RCC 7860 (cell line): ENCODE measurements around the gene BCL11B.

Experiments
- DNase-seq: peaks from one replicate; pipeline ENCODE4 v3.0.0-alpha.2; 2015; ENCODE audit warnings: low spot score
- FAIRE-seq: peaks from 2 replicates; lab custom pipeline; 2012; peaks lifted over from hg19 to GRCh38; lab: Jason Lieb, UNC

BCL11B gene

GRCh38 chr14:99143126-99143525 is 128.9 kb downstream of the BCL11B start:
- no peak for DNase-seq
- no peak for FAIRE-seq

DNA sequence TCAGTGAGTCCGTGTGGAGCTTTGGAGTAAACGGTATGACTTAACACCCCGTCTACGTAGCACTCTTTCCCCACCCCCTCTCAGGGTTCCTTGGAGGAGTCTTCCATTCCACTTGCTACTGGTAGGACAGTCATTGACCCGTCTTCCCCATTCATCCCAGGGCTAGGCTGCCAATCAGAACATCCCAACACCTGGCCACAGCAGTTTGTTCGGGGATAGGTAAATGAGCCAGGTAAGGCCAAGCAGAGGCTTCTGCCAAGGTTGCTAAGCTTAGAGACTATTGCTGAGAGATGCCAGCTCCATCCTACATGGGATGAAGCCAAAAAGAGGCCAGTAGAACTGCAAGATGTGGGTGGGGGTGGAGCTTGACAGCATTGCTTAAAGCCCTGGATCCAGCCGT is 130.8 kb downstream of the BCL11B start:
- no peak for DNase-seq
- no peak for FAIRE-seq

DNA sequence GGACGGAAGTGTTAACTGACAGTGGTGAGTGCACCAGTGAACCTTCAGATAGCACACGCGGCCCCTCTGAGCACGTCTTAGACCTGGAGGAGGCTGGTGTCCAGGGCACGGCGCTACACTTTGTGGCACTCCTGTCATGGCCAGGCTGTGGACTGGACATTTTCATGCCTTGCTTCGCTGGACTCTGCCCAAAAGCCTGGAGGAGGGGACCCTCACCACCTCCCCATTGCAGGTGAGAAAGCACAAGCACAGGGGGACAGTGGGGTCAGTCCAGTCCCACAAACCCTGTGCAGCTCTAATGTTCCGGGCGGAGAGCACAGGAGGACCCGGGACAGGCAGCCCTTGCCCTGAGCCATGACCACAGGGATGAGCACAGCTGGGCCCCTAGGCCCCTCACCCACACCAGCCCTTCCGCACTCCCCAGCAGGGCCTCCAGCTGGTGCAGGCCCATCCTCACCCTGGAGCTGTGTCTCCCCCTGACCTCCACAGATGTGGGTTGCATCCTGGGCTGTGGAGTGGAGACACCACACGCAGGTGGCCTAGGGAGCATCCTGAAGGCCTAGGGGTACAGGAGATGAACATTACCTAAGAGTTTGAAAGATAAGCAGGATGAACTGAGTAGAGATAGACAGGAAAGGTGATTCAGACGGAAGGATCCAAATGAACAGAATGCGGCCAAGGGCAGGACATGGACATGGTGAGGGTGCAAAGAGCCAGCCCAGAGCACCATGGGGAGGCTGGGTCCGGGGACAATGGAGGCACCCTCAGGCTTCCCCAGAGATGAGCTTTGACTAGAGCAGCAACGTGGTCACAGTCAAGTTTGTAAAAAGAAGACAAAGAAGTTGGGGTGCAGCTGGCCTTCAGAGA is 132.8 kb downstream of the BCL11B start:
- FAIRE-seq = no peak
- no peak for DNase-seq

GRCh38 chr14:99137913-99138571 is 134.0 kb downstream of the BCL11B start:
- FAIRE-seq (no peak), DNase-seq (no peak)

- FAIRE-seq (no peak), DNase-seq (no peak)
These were observed 134.8 kb downstream of the BCL11B start for GRCh38 chr14:99137001-99137700.

GRCh38 chr14:99136401-99136800 is 135.6 kb downstream of the BCL11B start:
- FAIRE-seq (no peak), DNase-seq (no peak)

DNA sequence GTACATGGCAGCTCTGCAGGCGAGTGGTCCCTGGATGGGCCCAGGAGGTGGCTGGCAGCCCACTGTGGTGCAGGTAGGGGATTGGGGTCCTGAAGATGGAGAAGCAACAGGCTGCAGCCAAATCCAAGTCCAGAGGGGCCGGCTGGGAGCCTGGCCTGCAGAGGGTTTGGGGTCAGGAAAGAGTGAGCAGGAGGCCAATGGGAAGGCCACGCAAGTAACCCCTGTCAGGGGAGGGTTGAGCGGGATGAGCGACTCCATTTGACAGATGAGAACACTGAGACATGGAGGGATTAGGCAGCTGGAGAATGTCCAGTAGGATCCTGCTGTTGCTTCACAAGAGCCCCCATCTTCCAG is 136.0 kb downstream of the BCL11B start:
- FAIRE-seq = no peak

DNA sequence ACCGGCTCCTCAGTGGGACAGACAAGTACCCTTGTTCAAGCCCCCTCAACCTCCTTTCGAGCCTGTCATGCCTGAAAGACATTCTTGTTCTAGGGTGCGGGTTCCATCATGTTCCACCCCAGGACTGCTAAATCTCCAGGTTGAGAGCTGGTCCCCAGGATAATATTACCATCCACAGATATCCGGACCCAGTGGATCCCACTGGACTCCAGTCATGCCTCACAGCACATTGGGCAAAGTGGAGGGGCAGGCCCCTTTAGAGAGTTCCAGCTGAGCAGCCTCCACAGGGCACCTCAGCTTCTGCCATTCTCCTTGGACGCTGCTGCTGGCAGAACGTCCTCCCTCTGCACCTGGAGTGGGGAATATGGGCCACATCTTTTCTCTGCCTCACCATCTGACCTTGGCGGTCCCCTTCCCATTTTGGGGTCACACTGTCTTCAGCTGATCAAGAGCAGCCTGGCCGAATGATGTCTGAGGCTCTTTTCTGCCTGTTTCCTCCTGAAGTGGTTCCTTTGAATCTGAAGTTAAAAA is 137.4 kb downstream of the BCL11B start:
- DNase-seq = no peak
- FAIRE-seq = no peak

More for the DNA sequence above, 136.0 kb downstream of the BCL11B start:
- DNase-seq = no peak

GRCh38 chr14:99133636-99134515 is 138.1 kb downstream of the BCL11B start:
- no peak for DNase-seq

GRCh38 chr14:99132821-99133635 is 139.0 kb downstream of the BCL11B start:
- FAIRE-seq (no peak), DNase-seq (no peak)

More at GRCh38 chr14:99133636-99134515, 138.1 kb downstream of the BCL11B start:
- no peak for FAIRE-seq

DNA sequence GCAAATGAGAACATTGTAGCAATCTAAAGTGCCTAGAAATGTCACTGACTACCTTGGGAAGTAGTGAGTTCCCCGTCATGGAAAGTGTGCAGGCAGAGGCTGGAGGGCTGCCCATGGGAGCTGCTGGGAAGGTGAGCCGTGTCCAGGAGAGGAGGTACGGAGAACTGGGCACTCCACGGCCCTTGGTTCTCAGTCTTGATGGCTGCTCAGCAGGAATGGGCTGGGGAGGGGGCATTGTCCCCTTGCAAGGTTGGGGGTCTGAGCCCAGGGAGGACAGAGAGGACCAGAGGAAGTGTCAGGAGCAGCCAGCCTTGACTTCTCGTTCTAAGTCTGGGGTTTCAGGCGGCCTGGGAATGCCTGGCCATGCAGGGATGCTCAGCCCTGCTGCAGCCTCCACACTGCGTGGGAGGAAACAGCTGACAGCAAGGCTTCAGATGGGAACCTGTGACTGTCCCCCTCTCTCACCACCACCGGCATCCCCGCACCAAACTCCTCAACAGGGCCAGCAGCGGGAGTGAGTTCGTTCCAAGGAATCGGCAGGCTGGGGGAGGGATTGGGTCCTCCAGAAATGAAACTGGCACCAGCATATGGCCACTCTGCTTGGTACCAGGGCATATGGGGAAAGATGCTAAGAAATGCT is 140.2 kb downstream of the BCL11B start:
- FAIRE-seq (no peak), DNase-seq (no peak)

DNA sequence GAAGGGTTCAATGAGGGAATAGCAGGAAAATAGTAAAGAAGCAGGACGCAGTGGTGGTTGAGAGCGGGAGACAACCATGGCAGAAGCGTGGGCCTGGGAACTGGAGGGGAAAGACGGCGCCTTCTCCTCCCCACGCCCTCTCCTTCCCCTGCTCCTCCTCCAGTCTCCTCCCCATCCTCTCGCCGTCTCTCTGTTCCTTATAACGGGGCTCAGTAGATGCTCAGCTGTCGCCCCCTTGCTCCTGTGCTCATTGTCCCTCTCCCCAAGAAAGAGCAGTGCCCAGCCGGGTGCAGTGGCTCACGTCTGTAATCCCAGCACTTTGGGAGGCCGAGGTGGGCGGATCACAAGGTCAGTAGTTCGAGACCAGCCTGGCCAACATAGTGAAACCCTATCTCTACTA is 142.0 kb downstream of the BCL11B start:
- no peak for DNase-seq
- FAIRE-seq = no peak

DNA sequence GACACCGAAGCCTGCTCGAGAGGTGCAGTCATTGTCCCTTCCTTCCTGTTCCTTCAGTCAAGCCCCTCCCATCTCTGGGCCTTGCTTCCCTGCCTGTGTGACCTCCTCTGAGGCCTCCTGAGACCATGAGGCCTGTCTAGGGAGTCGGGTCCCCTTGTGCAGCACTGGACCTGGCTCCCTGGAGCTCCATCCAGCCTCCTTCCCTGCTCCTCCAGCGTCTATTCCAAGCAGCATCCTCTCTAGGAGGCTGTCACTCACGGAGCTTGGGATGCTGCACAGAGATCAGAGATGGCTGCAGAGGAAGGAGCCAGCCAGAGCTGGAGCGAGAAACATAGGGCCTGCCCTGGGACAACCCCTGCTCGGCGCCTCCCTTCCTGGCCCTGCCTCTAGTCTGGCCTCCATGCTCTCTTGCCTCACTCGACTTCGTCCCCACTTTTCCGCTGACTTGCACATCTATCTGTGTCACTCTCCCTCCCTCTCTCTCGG is 142.7 kb downstream of the BCL11B start:
- DNase-seq (no peak), FAIRE-seq (no peak)

DNA sequence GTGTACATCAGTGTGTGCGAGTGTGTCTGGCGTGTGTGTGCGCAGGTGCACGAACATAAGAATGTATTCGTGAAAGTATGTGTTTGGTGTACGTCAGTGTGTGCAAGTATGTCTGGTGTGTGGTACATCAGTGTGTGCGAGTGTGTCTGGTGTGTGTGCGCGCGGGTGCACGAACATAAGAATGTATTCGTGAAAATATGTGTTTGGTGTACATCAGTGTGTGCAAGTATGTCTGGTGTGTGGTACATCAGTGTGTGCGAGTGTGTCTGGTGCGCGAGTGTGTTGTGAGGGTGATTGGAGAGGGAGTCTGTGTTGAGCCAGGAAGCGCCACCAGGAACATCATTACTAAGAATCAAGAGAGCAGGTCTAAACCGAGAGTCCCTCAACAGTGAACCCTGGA is 143.8 kb downstream of the BCL11B start:
- DNase-seq (no peak), FAIRE-seq (no peak)

- DNase-seq (no peak), FAIRE-seq (no peak)
These were observed 144.3 kb downstream of the BCL11B start for GRCh38 chr14:99127651-99128167.

- DNase-seq (no peak), FAIRE-seq (no peak)
These were observed 146.2 kb downstream of the BCL11B start for GRCh38 chr14:99125616-99126431.

DNA sequence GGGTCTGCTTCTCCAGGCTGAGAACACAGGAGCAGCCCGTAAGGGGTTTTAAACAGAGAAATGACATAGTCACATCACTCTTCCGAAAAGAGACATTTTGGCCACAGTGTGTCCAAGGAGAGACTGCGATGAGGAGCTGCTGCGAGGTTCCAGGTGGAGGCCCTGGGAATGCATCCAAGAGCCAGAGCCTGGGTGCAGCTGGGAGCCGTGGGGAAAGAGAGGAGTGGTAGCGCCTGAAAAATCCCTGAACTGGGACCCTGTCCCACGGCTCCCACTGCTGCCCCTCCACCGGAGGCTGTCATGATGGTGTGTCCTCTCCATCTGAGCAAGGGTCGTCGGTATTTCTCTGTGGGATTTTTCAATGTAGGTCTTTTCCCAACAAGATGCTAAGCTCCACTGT is 146.9 kb downstream of the BCL11B start:
- FAIRE-seq = no peak

More for the DNA sequence above, 146.9 kb downstream of the BCL11B start:
- DNase-seq = no peak
